Suppressor macrophage (primary cell): ENCODE measurements around the gene CDK4.

ENCODE experiments used
- DNase-seq, 4 experiments: peaks; one replicate each; pipeline ENCODE4 v3.0.0-alpha.2; 2020 to 2022

CDK4 gene

DNA sequence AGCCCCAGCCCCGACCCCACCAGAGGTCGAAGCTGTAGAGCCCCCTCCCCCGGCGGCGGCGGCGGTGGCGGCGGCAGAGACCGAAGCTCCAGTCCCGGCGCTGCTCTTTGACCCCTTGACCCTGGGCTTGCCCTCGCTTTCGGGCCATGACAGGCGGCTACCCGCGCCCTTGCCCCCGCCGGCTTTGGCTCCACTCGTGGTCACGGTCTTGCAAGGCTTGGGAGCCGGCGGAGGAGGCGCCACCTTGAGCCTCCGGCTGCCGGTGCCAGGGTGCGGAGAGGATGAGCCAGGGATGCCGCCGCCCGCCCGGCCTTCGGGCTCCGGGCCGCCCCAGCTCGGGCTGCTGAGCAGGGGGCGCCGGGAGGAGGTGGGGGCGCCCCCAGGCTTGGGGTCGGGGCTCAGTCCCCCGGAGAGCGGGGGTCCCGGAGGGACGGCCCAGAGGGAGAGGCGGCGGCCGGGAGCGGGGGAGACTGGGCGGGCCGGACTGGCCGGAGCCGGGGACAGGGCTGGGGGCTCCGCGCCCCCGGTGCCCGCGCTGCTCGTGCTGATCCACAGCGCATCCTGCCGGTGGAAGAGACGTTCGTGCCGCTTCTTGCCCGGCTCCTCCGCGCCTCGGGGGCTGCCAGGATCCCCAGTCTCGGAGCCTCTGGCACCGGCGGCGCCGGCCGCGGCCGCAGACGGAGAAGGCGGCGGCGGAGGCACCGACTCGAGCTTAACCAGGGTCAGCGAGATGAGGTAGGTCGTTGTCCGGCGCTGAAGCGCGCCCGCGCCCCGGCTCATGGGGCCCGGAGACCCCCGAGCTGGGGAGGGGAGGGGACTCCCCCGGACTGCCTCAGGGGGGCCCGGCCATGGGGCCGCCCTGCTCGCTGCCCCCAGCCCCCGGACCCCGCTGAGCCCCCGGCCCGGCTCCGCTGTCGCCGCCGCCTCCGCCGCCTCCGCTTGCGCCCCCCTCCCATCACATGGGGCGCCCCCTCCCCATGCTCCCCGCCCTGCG lies 14.3 kb downstream of the CDK4 start:
- DNase-seq, result no peak

DNA sequence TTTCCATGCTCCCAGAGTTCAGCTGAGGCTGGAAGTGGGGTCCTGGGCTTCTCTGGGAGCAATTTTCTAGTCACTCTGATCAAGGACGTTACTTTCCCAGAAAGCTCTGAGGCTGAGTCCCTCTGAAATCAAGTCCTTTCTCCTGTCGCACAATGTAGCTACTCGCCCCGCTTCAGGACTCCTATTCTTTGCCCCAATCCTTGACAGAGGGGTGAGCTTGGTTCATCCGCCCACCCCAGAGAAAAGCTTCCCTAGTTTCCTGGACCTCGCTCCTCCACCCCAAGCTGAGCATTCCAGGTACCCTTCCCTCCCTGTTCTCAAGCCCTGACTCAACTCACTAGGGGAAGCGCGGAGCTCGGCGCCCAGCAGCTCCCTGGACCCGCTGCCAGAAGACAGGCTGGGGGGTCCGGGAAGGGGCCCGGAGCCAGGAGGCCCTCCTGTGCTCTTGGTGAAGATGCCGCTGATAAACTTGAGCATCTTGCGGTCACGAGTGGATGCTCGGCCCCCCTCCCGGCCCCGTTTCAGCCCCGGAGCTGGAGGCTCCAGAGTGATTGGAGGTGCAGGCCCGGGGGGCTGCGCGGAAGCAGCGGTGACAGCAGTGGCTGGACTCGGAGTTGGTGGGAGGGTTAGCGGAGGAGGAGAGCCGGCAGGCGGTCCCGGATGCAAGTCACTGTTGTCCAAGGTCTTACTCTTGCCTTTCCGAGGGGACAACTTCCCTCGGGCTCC lies 15.2 kb downstream of the CDK4 start:
- DNase-seq, result no peak

GRCh38 chr12:57735952-57736740 lies 16.0 kb downstream of the CDK4 start:
- no peak for DNase-seq

GRCh38 chr12:57735198-57735855 lies 16.8 kb downstream of the CDK4 start:
- DNase-seq, result no peak

DNA sequence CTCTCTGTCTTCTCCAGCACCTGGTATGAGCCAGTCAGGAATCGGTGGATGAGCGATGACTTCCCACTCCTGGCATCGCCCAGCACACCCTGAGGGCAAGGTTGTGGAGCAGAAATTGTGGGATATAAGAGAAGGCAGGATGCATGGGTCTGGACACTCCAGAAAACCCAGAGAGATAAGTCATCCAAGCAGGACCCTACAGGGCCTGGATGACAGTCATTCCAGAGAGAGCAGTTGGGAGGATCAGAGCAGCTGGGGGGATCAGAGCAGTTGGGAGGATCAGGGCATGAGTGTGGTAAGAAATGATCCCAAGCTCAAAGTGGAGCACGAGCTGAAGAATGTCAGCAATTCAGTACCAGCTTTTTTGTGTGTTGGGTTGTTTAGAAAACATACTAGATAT lies 17.5 kb downstream of the CDK4 start:
- DNase-seq, result no peak

DNA sequence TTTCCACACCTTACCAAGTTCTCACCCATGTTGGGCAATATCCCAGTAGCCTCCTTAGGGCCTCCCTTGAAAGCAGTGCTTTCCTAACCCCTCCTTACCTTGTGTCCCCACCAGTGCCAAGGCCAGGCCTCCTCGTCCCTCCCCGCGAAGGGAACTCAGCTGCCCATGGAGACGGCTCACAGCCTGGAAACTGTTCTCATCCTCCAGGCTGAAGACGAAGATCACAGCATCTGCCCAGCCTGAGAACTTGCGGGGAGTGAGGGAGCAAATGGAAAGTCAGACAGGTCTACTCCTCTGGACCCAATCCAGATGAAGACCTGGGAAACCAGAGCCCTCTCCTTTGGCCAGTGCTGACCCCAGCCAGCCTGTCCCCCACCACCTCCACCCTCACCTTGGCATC lies 18.2 kb downstream of the CDK4 start:
- no peak for DNase-seq

- DNase-seq, result no peak
Observed at GRCh38 chr12:57732726-57733593, 19.1 kb downstream of the CDK4 start.

DNA sequence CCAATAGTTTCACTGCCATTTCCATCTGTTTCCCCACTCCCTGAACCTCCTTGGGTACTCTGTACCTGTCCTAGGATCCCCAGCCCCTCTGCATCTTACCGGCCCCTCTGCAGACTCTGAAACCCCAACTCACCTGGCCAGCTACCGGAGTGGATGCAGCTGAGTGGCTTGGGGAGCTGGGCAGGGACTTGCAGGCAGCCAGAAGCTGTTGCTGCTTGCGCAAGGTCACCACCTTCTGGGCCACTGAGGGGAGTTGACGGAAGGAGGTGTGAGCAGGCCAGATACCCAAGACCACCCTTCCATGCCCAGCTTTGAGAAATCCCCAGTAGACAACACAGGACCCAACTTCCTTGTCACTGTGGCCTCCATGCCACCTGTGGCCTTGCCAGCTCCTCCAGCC lies 19.8 kb downstream of the CDK4 start:
- DNase-seq, result no peak

- no peak for DNase-seq
Observed at GRCh38 chr12:57731411-57732080, 20.6 kb downstream of the CDK4 start.

DNA sequence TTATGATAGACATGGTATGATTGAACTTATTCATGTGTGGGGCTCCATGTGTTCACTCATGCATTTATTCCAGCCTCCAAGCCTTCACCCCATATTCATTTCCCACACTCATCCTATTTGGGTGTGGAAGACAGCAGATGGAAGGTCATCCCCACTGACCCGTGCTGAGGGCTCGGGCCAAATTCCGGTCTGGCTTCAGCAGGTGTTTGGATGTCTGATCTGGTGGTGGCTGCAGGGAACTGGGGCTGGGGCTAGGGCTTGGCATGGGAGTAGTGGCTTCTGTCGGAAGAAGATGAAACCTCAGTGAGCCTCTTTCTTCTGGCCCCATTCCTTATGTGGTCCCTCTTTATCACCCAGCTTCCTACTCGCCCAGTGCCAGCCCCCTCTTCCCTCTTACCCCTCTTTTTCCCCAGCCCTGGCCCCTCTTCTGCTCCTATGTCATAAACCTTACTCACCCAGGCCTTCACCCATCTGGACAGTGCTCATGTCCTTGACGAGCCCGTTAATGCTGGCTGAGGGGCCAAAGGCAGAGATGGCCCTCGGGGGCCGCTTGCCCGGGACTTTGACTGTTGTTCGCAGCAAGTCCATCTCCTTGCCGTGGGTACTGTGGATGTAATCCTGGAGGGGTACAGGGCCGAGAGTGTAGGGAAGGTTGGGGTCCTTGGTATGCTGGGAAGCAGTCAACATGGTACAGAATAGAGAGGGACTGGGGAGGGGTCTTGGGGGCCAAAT lies 21.6 kb downstream of the CDK4 start:
- DNase-seq, result no peak

GRCh38 chr12:57729321-57729844 lies 22.7 kb downstream of the CDK4 start:
- DNase-seq, result no peak

DNA sequence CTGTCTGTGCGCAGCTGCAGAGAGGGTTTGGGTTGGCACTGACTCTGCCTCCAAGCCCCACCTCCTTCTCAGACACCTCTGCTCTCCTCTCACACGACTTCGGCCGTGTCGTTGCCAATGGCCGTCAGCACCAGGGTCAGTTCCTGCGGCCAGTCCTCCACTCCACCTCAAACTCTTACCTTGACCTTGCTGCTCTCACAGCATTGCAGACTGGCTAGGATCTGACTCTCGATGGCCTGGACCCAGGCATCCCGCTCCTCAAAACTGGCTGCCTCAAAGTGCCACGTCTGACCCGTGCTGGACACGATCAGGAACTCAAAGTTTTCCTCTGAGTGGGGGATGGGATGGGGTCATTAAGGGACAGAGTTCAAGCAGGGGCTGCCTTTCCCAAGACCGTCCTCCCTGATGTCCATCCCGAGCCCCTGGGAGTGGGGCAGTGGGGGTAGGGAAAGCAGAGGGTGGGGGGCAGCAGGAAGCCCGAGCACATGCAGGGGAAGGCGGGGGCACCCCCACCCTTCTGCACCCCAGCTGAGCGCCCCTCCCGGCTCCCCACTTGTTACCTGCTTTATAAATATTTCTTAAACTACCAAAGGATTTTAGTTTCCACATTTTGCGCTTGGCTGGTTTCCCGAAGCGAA lies 24.2 kb downstream of the CDK4 start:
- DNase-seq, result no peak

DNA sequence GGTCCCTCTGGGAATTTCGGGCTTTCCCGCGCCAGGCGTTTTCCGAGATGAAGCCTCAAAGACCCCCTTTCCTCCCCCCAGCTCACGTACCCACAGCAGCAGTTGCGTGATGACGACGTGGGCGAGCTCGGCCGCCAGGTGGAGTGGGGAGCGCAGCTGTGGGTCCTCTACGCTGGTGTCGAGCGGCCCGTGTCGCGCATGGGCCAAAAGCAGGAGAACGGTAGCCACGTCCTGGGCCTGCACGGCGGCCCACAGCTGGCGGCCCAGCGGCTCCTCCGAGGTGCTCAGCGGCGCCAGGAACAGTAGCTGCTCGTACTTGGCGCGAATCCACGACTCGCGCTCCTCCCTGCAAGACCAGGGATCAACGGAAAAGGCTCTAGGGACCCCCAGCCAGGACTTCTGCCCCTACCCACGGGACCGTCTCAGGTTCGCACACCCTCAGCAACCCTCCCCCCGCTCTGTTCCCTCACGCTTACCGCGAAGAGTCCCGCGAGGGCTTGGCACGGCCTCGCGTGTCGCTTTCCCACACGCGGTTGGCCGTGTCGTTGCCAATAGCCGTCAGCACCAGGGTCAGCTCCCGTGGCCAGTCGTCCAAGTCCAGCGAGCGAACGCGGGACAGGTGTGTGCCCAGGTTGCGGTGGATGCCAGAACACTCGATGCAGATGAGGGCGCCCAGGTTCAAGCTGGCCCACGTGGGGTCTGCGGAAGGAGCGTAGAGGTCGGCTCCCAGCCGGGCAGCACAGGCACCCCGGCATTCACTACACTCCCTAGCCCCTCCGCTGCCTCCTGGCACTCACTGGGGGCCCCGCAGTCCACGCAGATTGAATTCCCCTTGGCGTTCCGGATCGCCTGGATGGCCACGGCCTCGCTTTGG lies 25.0 kb downstream of the CDK4 start:
- DNase-seq, result no peak

- peak; percentile 14 to 47 (median 39) for DNase-seq
Observed at GRCh38 chr12:57726151-57726883, 25.8 kb downstream of the CDK4 start.

DNA sequence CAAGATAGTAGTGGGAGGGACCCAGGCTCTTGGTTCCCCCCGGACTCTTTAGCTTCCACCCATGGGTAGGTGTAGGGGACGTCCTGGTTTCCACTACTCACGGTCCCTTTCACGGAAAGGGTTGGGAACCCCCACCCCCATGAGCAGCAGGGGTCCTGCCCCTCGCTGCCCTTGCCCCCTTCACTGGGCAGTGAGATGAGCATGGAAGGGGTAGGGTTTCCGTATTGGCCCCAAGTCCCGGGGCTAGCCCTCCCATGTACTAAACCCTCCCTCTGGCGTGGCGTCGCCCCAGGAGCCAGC lies 26.3 kb downstream of the CDK4 start:
- no peak for DNase-seq

- DNase-seq, result no peak
Observed at GRCh38 chr12:57724936-57725740, 27.0 kb downstream of the CDK4 start.
